Upper lobe of right lung (tissue), 1 donor: Measurements from ENCODE around the gene NRBF2. TPM values are rescaled to one million over a fixed set of nuclear protein-coding genes. Genes with fewer than 3 reads are reported as not detected.

Experiments used
- ATAC-seq: fragments of 200-7000 bp; cut with Tn5 transposase; one replicate; pipeline ENCODE4 v1.9.1; 2020; ENCODE audit warnings: mild to moderate bottlenecking, moderate library complexity
- DNase-seq: peaks from one replicate; pipeline ENCODE4 v3.0.0-alpha.2; 2020
- H3K27ac ChIP-seq: fragments of 200-600 bp; one replicate; pipeline ENCODE4 v1.8.0; 2022
- H3K27me3 ChIP-seq: fragments of 200-600 bp; one replicate; pipeline ENCODE4 v1.8.0; 2022; ENCODE audit warnings: mild to moderate bottlenecking
- H3K36me3 ChIP-seq: fragments of 200-600 bp; one replicate; pipeline ENCODE4 v1.8.0; 2022
- H3K4me1 ChIP-seq: fragments of 200-600 bp; one replicate; pipeline ENCODE4 v1.8.0; 2022
- H3K4me3 ChIP-seq: fragments of 200-600 bp; one replicate; pipeline ENCODE4 v1.8.0; 2022; ENCODE audit warnings: mild to moderate bottlenecking
- H3K9me3 ChIP-seq: fragments of 200-600 bp; one replicate; pipeline ENCODE4 v1.8.0; 2022
- intact Hi-C: fragments of 100-400 bp; cut with DNase I; formaldehyde crosslinking; loops from one replicate; pipeline ENCODE4 v1.11.0; 2022
- total RNA-seq: library from RNA; stranded (reverse); fragmentation: NEBNext Ultra II Directional; extraction: Animal tissue kit (Norgen Biotek cat#: 25700); gene quantifications from one replicate; pipeline ENCODE4 v1.2.1, GENCODE V29; 2021
- TF ChIP-seq, protein P1 (sequence below): fragments of 200-600 bp; IDR thresholded peaks from one replicate; pipeline ENCODE4 v1.8.0; 2022; ENCODE audit warnings: antibody characterized with exemption
- donor health status: DM: no; HTN: yes; CAD: no; lungs with severe emphysema.

NRBF2 gene
- total RNA-seq, 1 donor from 2014 or later = 20.6 TPM

GRCh38 chr10:63168821-63169462 lies 35.8 kb downstream of the NRBF2 start:
- Histone ChIP-seq H3K4me1 (peaks cover 5% of the 10 kb centered on the region), H3K36me3 (peaks cover 56% of the 10 kb centered on the region), H3K27me3 (no peaks in the 10 kb centered on the region), H3K27ac (no peak overlapping the region), H3K9me3 (no peaks in the 10 kb centered on the region), H3K4me3 (no peak overlapping the region)
- TF ChIP-seq, protein P1, sequence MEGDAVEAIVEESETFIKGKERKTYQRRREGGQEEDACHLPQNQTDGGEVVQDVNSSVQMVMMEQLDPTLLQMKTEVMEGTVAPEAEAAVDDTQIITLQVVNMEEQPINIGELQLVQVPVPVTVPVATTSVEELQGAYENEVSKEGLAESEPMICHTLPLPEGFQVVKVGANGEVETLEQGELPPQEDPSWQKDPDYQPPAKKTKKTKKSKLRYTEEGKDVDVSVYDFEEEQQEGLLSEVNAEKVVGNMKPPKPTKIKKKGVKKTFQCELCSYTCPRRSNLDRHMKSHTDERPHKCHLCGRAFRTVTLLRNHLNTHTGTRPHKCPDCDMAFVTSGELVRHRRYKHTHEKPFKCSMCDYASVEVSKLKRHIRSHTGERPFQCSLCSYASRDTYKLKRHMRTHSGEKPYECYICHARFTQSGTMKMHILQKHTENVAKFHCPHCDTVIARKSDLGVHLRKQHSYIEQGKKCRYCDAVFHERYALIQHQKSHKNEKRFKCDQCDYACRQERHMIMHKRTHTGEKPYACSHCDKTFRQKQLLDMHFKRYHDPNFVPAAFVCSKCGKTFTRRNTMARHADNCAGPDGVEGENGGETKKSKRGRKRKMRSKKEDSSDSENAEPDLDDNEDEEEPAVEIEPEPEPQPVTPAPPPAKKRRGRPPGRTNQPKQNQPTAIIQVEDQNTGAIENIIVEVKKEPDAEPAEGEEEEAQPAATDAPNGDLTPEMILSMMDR = no peak
- intact Hi-C loops = no loop called here
- ATAC-seq (no peak), DNase-seq (no peak)

GRCh38 chr10:63169624-63170023 lies 36.5 kb downstream of the NRBF2 start:
- intact Hi-C loops = no loop called here
- Histone ChIP-seq H3K27ac (no peak overlapping the region), H3K27me3 (no peaks in the 10 kb centered on the region), H3K9me3 (no peaks in the 10 kb centered on the region), H3K36me3 (peaks cover 49% of the 10 kb centered on the region), H3K4me1 (no peaks in the 10 kb centered on the region), H3K4me3 (no peak overlapping the region)
- TF ChIP-seq, protein P1 = no peak
- DNase-seq (no peak), ATAC-seq (no peak)

DNA sequence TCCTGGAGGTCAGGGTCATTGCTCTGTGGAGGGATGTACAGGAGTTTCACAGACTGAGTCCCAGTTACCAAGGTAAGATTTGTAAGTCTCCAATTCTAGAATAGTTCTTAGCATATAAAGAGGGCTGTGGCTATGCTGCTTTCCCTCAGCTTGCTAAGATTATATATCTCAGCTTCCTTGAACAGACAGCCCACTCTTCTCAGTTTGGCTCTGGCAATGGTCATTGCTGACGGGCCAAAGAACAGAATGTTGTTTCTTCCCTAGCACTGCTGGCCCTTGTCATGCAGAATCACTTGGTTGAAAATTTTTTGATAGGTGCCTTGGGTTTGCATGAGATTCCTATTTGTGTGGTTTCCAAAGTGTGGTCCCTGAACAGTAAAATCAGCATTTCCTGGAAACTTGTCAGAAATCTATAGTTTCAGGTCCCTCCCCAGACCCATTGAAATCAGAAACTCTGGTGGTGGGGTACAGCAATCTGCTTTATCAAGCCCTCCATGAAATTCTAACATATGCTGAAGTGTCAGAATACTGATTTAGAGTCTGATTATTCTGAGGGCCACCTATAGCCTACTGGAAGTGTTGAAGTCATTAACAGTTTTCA lies 38.2 kb downstream of the NRBF2 start:
- no peaks in the 10 kb centered on the region for H3K9me3 ChIP-seq
- TF ChIP-seq, protein P1 = no peak
- no peaks in the 10 kb centered on the region for H3K4me1 ChIP-seq
- peaks cover 51% of the 10 kb centered on the region for H3K36me3 ChIP-seq
- no peak overlapping the region for H3K27ac ChIP-seq
- intact Hi-C loops = no loop called here
- H3K4me3 ChIP-seq = no peak overlapping the region
- no peak for ATAC-seq
- no peak for DNase-seq
- no peaks in the 10 kb centered on the region for H3K27me3 ChIP-seq

DNA sequence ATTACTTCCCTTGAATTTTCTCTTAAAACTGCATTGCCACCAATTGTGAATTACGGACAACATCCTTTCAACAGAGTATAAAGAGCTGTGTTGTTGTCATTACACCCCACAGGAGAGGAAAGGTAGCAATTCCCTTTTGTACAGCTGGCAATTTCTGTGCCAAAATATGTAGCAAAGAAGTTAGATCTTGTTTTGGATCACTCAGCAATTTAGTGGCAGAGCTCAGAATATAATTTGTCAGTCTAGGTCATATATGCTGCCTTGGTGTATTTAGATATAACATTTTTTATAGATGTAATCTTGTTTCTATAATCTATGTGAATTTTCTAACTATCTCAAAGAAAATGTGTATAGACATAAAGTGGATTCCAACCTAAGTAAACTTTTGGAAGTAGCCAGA lies 38.8 kb downstream of the NRBF2 start:
- TF ChIP-seq, protein P1 = no peak
- ATAC-seq = no peak

GRCh38 chr10:63173468-63174232 lies 40.5 kb downstream of the NRBF2 start:
- Histone ChIP-seq H3K4me1 (no peaks in the 10 kb centered on the region), H3K36me3 (peaks cover 56% of the 10 kb centered on the region), H3K27ac (no peak overlapping the region), H3K4me3 (no peak overlapping the region), H3K9me3 (no peaks in the 10 kb centered on the region), H3K27me3 (no peaks in the 10 kb centered on the region)
- intact Hi-C loops = no loop called here
- no peak for DNase-seq
- peak; percentile 81 for ATAC-seq
- TF ChIP-seq, protein P1 = no peak

More for the DNA sequence above, 38.8 kb downstream of the NRBF2 start:
- no peak overlapping the region for H3K27ac ChIP-seq
- no peak overlapping the region for H3K4me3 ChIP-seq
- H3K4me1 ChIP-seq = no peaks in the 10 kb centered on the region
- intact Hi-C loops = no loop called here
- H3K27me3 ChIP-seq = no peaks in the 10 kb centered on the region
- no peaks in the 10 kb centered on the region for H3K9me3 ChIP-seq
- no peak for DNase-seq
- peaks cover 55% of the 10 kb centered on the region for H3K36me3 ChIP-seq
